ENCODE measurements around the gene TSHZ3.

DNA sequence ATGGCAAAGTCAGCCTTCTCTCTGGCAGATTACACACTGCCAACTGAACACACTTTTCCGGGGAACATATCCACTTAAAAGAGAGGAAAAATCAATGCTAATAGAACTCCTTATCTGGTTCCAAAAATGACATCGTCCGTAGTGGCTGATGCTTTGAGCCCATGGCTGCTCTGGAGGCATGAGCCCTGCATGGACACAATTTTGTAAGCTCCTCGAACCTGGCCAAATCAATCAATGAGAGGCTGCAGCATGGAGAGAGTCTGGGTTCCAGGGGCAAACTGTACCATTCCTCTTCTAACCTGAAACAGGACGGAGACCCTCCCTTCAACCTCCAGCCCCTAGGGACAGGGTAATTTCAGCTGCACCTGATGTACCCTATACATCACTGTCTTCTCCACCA, 21.0 kb upstream of the TSHZ3 start:
- TF ChIP-seq EZH2 (IDR thresholded peaks at IDR 0.05; ENCODE audit: borderline replicate concordance, low read depth, low read length, poor library complexity, severe bottlenecking): no peak
- TF ChIP-seq, protein P1, sequence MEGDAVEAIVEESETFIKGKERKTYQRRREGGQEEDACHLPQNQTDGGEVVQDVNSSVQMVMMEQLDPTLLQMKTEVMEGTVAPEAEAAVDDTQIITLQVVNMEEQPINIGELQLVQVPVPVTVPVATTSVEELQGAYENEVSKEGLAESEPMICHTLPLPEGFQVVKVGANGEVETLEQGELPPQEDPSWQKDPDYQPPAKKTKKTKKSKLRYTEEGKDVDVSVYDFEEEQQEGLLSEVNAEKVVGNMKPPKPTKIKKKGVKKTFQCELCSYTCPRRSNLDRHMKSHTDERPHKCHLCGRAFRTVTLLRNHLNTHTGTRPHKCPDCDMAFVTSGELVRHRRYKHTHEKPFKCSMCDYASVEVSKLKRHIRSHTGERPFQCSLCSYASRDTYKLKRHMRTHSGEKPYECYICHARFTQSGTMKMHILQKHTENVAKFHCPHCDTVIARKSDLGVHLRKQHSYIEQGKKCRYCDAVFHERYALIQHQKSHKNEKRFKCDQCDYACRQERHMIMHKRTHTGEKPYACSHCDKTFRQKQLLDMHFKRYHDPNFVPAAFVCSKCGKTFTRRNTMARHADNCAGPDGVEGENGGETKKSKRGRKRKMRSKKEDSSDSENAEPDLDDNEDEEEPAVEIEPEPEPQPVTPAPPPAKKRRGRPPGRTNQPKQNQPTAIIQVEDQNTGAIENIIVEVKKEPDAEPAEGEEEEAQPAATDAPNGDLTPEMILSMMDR (conservative IDR thresholded peaks at IDR 0.05; ENCODE audit: low read depth, low read length): no peak
